ENCODE data around the gene PIP5K1A. TPM values are rescaled to one million over a fixed set of nuclear protein-coding genes. Genes with fewer than 3 reads are reported as not detected.

The PIP5K1A gene
- total RNA-seq, 6 experiments from 2014 or later, result 13.9 to 22.1 (median 17.2) TPM

DNA sequence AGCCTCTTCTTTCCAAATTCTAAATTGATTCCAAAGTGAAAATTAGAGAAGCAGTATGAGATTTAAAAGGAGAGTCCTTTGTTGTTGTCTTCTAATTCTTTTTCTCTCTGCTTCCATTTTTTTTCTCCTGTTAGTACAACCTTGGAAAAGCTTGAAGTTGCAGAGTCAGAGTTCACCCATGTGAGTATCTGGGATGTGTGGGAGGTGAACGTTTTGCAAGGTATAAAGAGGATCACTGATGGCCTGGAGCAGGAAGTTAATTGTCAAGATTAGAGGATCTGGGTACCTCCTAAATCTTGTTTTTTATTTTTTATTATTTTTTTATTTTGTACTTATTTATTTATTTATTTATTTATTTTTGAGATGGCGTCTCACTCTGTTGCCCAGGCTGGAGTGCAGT is 48.4 kb downstream of the PIP5K1A start:
- H3K9me3 ChIP-seq, result no peaks in the 10 kb centered on the region
- H3K36me3 ChIP-seq, result peaks cover 7 to 72% (median 35%) of the 10 kb centered on the region in 4 donors
- whole genome bisulfite sequencing (ENCODE audit: insufficient coverage, low coverage, low lambda C conversion rate, missing lambda C conversion rate), result 65% methylated on average over 2 of the region's 2 CpGs
- intact Hi-C loops (cut with DNase I), result loop anchor here in 1 of 2 donors (5.0 kb wide), 1 partner anchor 44 kb away; no protein-coding TSS in a partner anchor
- TF ChIP-seq, protein P1, sequence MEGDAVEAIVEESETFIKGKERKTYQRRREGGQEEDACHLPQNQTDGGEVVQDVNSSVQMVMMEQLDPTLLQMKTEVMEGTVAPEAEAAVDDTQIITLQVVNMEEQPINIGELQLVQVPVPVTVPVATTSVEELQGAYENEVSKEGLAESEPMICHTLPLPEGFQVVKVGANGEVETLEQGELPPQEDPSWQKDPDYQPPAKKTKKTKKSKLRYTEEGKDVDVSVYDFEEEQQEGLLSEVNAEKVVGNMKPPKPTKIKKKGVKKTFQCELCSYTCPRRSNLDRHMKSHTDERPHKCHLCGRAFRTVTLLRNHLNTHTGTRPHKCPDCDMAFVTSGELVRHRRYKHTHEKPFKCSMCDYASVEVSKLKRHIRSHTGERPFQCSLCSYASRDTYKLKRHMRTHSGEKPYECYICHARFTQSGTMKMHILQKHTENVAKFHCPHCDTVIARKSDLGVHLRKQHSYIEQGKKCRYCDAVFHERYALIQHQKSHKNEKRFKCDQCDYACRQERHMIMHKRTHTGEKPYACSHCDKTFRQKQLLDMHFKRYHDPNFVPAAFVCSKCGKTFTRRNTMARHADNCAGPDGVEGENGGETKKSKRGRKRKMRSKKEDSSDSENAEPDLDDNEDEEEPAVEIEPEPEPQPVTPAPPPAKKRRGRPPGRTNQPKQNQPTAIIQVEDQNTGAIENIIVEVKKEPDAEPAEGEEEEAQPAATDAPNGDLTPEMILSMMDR (IDR thresholded peaks at IDR 0.05), result no peak
- no peak overlapping the region for H3K27ac ChIP-seq
- no peaks in the 10 kb centered on the region for H3K27me3 ChIP-seq
- DNase-seq (no peak), ATAC-seq (no peak)
- H3K4me3 ChIP-seq, result no peak overlapping the region
- H3K4me1 ChIP-seq, result no peaks in the 10 kb centered on the region

DNA sequence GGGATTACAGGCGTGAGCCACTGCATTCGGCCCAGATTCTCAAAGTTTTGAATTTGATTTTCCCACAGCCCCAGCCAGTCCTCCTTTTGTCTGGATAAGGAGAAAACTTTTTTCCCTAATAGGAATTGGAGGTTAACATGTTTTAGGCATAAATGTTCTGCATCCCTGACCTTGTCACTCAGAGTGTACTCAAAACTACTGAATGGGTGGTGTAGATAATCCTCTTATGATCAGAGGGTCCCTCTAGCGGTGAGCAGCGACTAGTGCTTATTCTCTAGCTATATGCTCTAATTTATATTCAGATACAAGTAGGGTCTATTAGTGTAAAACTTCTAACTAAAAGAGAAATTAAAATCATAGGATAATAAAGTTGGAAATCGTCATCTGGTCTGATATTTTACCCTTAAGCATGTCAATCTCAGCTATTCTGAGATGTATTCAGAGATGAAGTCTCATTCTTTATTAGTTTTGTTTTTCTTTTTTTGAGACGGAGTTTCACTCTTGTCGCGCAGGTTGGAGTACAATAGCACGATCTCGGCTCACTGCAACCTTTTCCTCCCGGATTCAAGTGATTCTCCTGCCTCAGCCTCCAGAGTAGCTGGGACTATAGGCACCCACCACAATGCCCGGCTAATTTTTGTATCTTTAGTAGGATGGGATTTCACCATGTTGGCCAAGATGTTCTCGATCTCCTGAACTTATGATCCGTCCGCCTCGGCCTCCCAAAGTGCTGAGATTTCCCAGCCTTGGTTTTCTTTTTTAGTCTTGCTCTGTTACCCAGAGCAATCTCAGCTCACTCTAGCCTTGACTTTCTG is 53.5 kb downstream of the PIP5K1A start:
- H3K4me1 ChIP-seq, result peaks cover 0 to 13% (median 4%) of the 10 kb centered on the region in 4 donors
- intact Hi-C loops (cut with DNase I), result no loop called here
- peaks cover 7 to 23% (median 12%) of the 10 kb centered on the region in 4 donors for H3K36me3 ChIP-seq
- H3K27me3 ChIP-seq, result no peaks in the 10 kb centered on the region
- 51% methylated on average over 16 of the region's 16 CpGs for WGBS (ENCODE audit: insufficient coverage, low coverage, low lambda C conversion rate, missing lambda C conversion rate)
- DNase-seq (peak in 2 of 3 donors; percentile 55 to 60), ATAC-seq (peak; percentile 60 to 73 (median 66))
- no peak overlapping the region for H3K27ac ChIP-seq
- TF ChIP-seq, protein P1 (IDR thresholded peaks at IDR 0.05), result peak; percentile 78 to 82 (median 82)
- no peak for TF ChIP-seq POLR2A (IDR thresholded peaks at IDR 0.05)
- H3K4me3 ChIP-seq, result no peak overlapping the region
- no peaks in the 10 kb centered on the region for H3K9me3 ChIP-seq

DNA sequence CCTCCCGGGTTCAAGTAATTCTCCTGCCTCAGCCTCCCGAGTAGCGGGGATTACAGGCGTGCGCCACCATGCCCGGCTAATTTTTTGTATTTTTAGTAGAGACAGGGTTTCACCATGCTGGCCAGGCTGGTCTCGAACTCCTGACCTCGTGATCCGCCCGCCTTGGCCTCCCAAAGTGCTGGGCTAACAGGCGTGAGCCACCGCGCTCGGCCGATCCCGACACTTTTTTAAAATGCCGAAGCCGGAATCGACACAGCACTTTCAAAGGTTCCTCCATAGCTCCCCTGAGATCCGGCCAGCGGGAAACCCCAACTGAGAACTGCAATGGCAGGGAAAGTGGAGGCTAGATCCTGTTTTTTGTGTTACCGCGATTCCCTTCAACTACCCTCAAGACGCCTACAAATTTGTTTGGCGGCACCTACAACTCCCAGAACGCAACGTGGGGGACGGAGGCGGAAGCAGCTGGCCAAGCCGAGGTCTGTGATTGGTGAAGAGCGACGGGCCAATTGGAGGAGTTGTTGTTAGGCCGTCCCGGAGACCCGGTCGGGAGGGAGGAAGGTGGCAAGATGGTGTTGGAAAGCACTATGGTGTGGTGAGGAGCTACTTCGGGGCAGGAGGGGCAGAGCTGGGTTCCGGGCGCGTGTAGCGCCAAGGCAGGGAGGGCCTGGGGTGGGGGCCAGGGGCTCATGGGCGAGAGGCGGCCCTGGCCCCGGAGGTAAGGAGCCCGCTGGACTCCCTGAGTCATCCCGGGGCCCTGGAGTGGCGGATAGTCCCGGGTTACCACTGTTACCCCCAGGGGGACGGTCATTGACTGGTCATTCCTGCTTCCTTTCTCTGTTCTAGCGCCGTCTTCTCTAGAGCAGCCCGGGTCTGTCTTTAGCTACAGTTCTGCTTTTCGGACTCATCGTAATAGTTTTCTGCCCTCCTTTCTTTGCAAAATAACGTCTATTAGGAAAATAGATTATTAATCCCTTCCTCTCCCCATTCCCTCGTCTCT is 56.2 kb downstream of the PIP5K1A start, which contains the start of gene PSMD4:
Gene PSMD4 (plus strand): TSS at position 518 of the 997 bp plus-strand sequence. CDS start 49 bp downstream, at position 567.
- Histone ChIP-seq H3K36me3 (no peaks in the 10 kb centered on the region), H3K9me3 (no peaks in the 10 kb centered on the region), H3K27ac (peak within 1 kb of the TSS; percentile 73 to 85 (median 73)), H3K4me1 (peaks cover 0 to 13% (median 4%) of the 10 kb centered on the region in 4 donors), H3K4me3 (peak within 1 kb of the TSS; percentile 87 to 97 (median 94)), H3K27me3 (no peaks in the 10 kb centered on the region)
- ATAC-seq, result peak; percentile 96 to 98 (median 98)
- DNase-seq, result peak; percentile 92 to 96 (median 94)
- TF ChIP-seq POLR2A (IDR thresholded peaks at IDR 0.05), result peak; percentile 74
- TF ChIP-seq, protein P1 (IDR thresholded peaks at IDR 0.05), result no peak
- intact Hi-C loops (cut with DNase I), result no loop called here
- 10% methylated on average over 43 of the region's 56 CpGs for WGBS (ENCODE audit: insufficient coverage, low coverage, low lambda C conversion rate, missing lambda C conversion rate)

DNA sequence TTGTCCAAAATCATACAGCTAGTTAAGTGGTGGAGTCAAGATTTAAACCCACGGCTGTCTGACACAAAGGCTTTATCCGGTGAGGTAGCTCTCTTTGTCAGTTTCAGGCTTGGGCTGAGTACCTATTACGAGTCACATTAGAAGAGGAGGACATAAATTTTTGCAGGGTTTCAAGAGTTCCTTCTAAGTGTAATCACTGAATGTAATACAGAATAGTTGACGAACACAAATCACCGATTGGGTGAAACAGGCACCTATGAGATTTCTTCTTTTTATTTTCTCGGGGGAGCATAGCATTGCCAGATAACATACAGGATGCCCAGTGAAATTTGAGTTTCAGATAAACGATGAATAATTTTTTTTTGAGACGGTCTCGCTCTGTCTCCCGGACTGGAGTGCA is 57.0 kb downstream of the PIP5K1A start:
- Histone ChIP-seq H3K4me3 (peak overlapping the region; percentile 87 to 97 (median 94)), H3K36me3 (no peaks in the 10 kb centered on the region), H3K9me3 (no peaks in the 10 kb centered on the region), H3K27me3 (no peaks in the 10 kb centered on the region), H3K27ac (peak overlapping the region in 2 of 3 donors; percentile 73 to 85), H3K4me1 (peaks cover 0 to 13% (median 4%) of the 10 kb centered on the region in 4 donors)
- DNase-seq, result no peak
- intact Hi-C loops (cut with DNase I), result no loop called here
- WGBS (ENCODE audit: insufficient coverage, low coverage, low lambda C conversion rate, missing lambda C conversion rate), result 11% methylated on average over 10 of the region's 10 CpGs
- TF ChIP-seq, protein P1 (IDR thresholded peaks at IDR 0.05), result no peak
- TF ChIP-seq POLR2A (IDR thresholded peaks at IDR 0.05), result no peak
- ATAC-seq, result no peak

Measured in right lobe of liver (tissue), 6 donors.